Vagina (tissue), 2 donors: Measurements from ENCODE around the gene CCNDBP1. TPM values are rescaled to one million over a fixed set of nuclear protein-coding genes. Genes with fewer than 3 reads are reported as not detected.

Experiments
- DNase-seq, 2 donors: peaks; one replicate each; pipeline ENCODE4 v3.0.0-alpha.2; 2017; ENCODE audit errors: extremely low spot score in 2 of 2
- H3K27ac ChIP-seq: fragments of 200-600 bp; sonication (generic); one replicate; pipeline ENCODE4 v1.5.1; 2019
- H3K27me3 ChIP-seq: fragments of 200-600 bp; sonication (generic); one replicate; pipeline ENCODE4 v1.5.1; 2019
- H3K36me3 ChIP-seq, 2 donors: fragments of 200-600 bp; sonication (generic); one replicate each; pipeline ENCODE4 v1.5.1; 2017 to 2019
- H3K4me1 ChIP-seq: fragments of 200-600 bp; sonication (generic); one replicate; pipeline ENCODE4 v1.5.1; 2019
- H3K4me3 ChIP-seq, 2 donors: fragments of 200-600 bp; sonication (generic); 1 replicate in 1 of 2; 2 replicates in 1 of 2; pipeline ENCODE4 v1.5.1; 2016 to 2019
- H3K9me3 ChIP-seq: fragments of 200-600 bp; sonication (generic); one replicate; pipeline ENCODE4 v1.5.1; 2019
- CTCF ChIP-seq, 3 experiments: fragments of 450-650 bp in 2 of 3; fragments of 200-600 bp in 1 of 3; sonication (generic) in 1 of 3; IDR thresholded peaks; one replicate each; pipeline ENCODE4 v1.5.1; 2017 to 2019; ENCODE audit warnings: antibody characterized with exemption in 3 of 3, mild to moderate bottlenecking in 2 of 3, moderate library complexity in 2 of 3
- POLR2A ChIP-seq, 2 donors: fragments of 450-650 bp; IDR thresholded peaks; one replicate each; pipeline ENCODE4 v1.6.1; 2017; ENCODE audit warnings: antibody characterized with exemption in 2 of 2, mild to moderate bottlenecking in 2 of 2, moderate library complexity in 2 of 2
- POLR2AphosphoS5 ChIP-seq, 2 donors: sonication (generic); formaldehyde crosslinking; IDR thresholded peaks; one replicate each; pipeline ENCODE4 v1.9.0; 2017; ENCODE audit warnings: antibody characterized with exemption in 2 of 2, mild to moderate bottlenecking in 2 of 2, low read depth in 1 of 2; ENCODE audit not compliant: insufficient read depth in 1 of 2
- intact Hi-C: fragments of 100-400 bp; cut with DNase I; formaldehyde crosslinking; loops from one replicate; pipeline ENCODE4 v1.15.1; 2023
- total RNA-seq: library from RNA; depleted of rRNA; stranded (reverse); fragments of >200 nt; gene quantifications from one replicate; pipeline ENCODE4 v1.2.3, GENCODE V29; 2016

The CCNDBP1 gene
- total RNA-seq, 1 donor from 2014 or later: 43.2 TPM

GRCh38 chr15:43239732-43240491, 54.7 kb downstream of the CCNDBP1 start:
- no peaks in the 10 kb centered on the region for H3K9me3 ChIP-seq
- H3K27ac ChIP-seq: no peak overlapping the region
- H3K4me1 ChIP-seq: peaks cover 6% of the 10 kb centered on the region
- H3K27me3 ChIP-seq: no peaks in the 10 kb centered on the region
- no peak overlapping the region for H3K4me3 ChIP-seq
- no peaks in the 10 kb centered on the region for H3K36me3 ChIP-seq
- TF ChIP-seq POLR2A (IDR thresholded peaks at IDR 0.05) (no peak), CTCF (IDR thresholded peaks at IDR 0.05) (no peak), POLR2AphosphoS5 (IDR thresholded peaks at IDR 0.05; ENCODE audit: insufficient read depth in 1 of 2, low read depth in 1 of 2) (no peak)
- DNase-seq: peak in 1 of 2 donors; percentile 75
- intact Hi-C loops: no loop called here

- peaks cover 6% of the 10 kb centered on the region for H3K4me1 ChIP-seq
- no peak overlapping the region for H3K4me3 ChIP-seq
- TF ChIP-seq CTCF (IDR thresholded peaks at IDR 0.05) (no peak), POLR2AphosphoS5 (IDR thresholded peaks at IDR 0.05; ENCODE audit: insufficient read depth in 1 of 2, low read depth in 1 of 2) (peak; percentile 13 to 76)
- intact Hi-C loops: no loop called here
- no peaks in the 10 kb centered on the region for H3K27me3 ChIP-seq
- H3K9me3 ChIP-seq: no peaks in the 10 kb centered on the region
- DNase-seq: peak in 1 of 2 donors; percentile 90
- no peaks in the 10 kb centered on the region for H3K36me3 ChIP-seq
- peak overlapping the region; percentile 39 for H3K27ac ChIP-seq
These were observed 55.9 kb downstream of the CCNDBP1 start for GRCh38 chr15:43241100-43241499.

- no peak overlapping the region for H3K27ac ChIP-seq
These were observed 57.4 kb downstream of the CCNDBP1 start for GRCh38 chr15:43242616-43243015.

DNA sequence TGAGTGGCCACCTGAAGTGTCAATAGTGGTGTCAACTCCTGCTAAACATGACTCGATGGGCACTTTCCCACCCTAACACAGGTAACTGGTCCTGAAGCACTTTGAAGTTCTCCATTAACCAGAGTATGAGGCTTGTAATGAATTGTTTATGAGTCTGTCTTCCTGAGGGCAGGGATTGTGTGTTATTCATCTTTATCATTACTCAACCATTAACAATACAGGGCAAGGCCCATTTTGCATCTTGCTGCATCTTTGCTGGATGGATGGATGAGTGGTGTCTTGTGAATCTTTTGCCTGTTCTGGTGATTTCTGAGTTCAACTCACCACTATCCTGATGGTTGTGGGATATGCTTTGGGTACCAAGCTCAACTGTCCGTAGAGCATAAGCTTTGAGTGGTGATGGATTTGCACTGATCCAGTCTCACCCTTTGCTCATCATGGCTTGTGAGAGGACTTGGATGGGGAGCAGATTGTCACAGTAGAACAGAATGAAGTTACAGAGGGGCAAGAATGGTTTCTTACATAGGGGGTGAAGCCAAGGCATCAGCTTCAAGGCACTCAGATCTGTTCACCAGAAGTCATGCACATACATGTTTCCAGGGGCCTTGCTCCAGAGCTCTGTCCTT, 57.9 kb downstream of the CCNDBP1 start:
- Histone ChIP-seq H3K36me3 (no peaks in the 10 kb centered on the region), H3K4me1 (peaks cover 6% of the 10 kb centered on the region), H3K27ac (no peak overlapping the region), H3K4me3 (no peak overlapping the region), H3K9me3 (no peaks in the 10 kb centered on the region), H3K27me3 (no peaks in the 10 kb centered on the region)
- DNase-seq: peak; percentile 54 to 72
- intact Hi-C loops: no loop called here
- TF ChIP-seq POLR2A (IDR thresholded peaks at IDR 0.05) (no peak), POLR2AphosphoS5 (IDR thresholded peaks at IDR 0.05; ENCODE audit: insufficient read depth in 1 of 2, low read depth in 1 of 2) (no peak), CTCF (IDR thresholded peaks at IDR 0.05) (no peak)

More at GRCh38 chr15:43242616-43243015, 57.4 kb downstream of the CCNDBP1 start:
- Histone ChIP-seq H3K27me3 (no peaks in the 10 kb centered on the region), H3K36me3 (no peaks in the 10 kb centered on the region), H3K4me3 (no peak overlapping the region), H3K9me3 (no peaks in the 10 kb centered on the region), H3K4me1 (peaks cover 6% of the 10 kb centered on the region)
- intact Hi-C loops: no loop called here
- DNase-seq: peak; percentile 9 to 80
- TF ChIP-seq POLR2A (IDR thresholded peaks at IDR 0.05) (no peak), POLR2AphosphoS5 (IDR thresholded peaks at IDR 0.05; ENCODE audit: insufficient read depth in 1 of 2, low read depth in 1 of 2) (no peak), CTCF (IDR thresholded peaks at IDR 0.05) (no peak)

GRCh38 chr15:43244092-43244491, 58.9 kb downstream of the CCNDBP1 start:
- Histone ChIP-seq H3K4me3 (no peak overlapping the region), H3K36me3 (no peaks in the 10 kb centered on the region), H3K27me3 (no peaks in the 10 kb centered on the region), H3K4me1 (no peaks in the 10 kb centered on the region), H3K9me3 (no peaks in the 10 kb centered on the region), H3K27ac (no peak overlapping the region)
- TF ChIP-seq POLR2A (IDR thresholded peaks at IDR 0.05) (no peak), CTCF (IDR thresholded peaks at IDR 0.05) (no peak), POLR2AphosphoS5 (IDR thresholded peaks at IDR 0.05; ENCODE audit: insufficient read depth in 1 of 2, low read depth in 1 of 2) (no peak)
- intact Hi-C loops: no loop called here
- peak; percentile 19 to 37 for DNase-seq
